ENCODE results near the gene GCSAM.

GCSAM gene

GRCh38 chr3:112117841-112118571 lies 15.0 kb downstream of the GCSAM start:
- Histone ChIP-seq H3K27me3 (ENCODE audit: insufficient read depth, low read length, poor library complexity, severe bottlenecking) (no peaks in the 10 kb centered on the region), H3K36me3 (ENCODE audit: insufficient read depth, low read length) (no peaks in the 10 kb centered on the region), H3K4me1 (ENCODE audit: insufficient read depth, low read length, poor library complexity, severe bottlenecking) (peaks cover 49% of the 10 kb centered on the region), H3K4me2 (ENCODE audit: low read depth, low read length, poor library complexity, severe bottlenecking) (no peak overlapping the region), H4K20me1 (ENCODE audit: insufficient read depth, low read length, poor library complexity, severe bottlenecking) (no peaks in the 10 kb centered on the region), H3K79me2 (ENCODE audit: insufficient read depth, low read length) (no peaks in the 10 kb centered on the region), H3K9ac (ENCODE audit: low read depth, low read length, poor library complexity, severe bottlenecking) (no peak overlapping the region), H3F3A (ENCODE audit: low read depth) (no peaks in the 10 kb centered on the region), H3K9me3 (ENCODE audit: insufficient read depth, low read depth, low read length) (no peaks in the 10 kb centered on the region), H2AFZ (ENCODE audit: low read length) (no peak overlapping the region), H3K4me3 (ENCODE audit: low read length, poor library complexity, severe bottlenecking) (no peak overlapping the region), H3K9me2 (replicated peaks; ENCODE audit: low read depth, low read length) (no peaks in the 10 kb centered on the region)
- no peak for TF ChIP-seq EZH2phosphoT487 (IDR thresholded peaks at IDR 0.05; ENCODE audit: borderline replicate concordance)
- TF ChIP-seq, protein P1, sequence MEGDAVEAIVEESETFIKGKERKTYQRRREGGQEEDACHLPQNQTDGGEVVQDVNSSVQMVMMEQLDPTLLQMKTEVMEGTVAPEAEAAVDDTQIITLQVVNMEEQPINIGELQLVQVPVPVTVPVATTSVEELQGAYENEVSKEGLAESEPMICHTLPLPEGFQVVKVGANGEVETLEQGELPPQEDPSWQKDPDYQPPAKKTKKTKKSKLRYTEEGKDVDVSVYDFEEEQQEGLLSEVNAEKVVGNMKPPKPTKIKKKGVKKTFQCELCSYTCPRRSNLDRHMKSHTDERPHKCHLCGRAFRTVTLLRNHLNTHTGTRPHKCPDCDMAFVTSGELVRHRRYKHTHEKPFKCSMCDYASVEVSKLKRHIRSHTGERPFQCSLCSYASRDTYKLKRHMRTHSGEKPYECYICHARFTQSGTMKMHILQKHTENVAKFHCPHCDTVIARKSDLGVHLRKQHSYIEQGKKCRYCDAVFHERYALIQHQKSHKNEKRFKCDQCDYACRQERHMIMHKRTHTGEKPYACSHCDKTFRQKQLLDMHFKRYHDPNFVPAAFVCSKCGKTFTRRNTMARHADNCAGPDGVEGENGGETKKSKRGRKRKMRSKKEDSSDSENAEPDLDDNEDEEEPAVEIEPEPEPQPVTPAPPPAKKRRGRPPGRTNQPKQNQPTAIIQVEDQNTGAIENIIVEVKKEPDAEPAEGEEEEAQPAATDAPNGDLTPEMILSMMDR (conservative IDR thresholded peaks at IDR 0.05; ENCODE audit: low read length), result peak; percentile 48

- Histone ChIP-seq H3F3A (ENCODE audit: low read depth) (no peaks in the 10 kb centered on the region), H3K4me3 (ENCODE audit: low read length, poor library complexity, severe bottlenecking) (no peak overlapping the region)
Measured at GRCh38 chr3:112117415-112117814, 15.6 kb downstream of the GCSAM start.

DNA sequence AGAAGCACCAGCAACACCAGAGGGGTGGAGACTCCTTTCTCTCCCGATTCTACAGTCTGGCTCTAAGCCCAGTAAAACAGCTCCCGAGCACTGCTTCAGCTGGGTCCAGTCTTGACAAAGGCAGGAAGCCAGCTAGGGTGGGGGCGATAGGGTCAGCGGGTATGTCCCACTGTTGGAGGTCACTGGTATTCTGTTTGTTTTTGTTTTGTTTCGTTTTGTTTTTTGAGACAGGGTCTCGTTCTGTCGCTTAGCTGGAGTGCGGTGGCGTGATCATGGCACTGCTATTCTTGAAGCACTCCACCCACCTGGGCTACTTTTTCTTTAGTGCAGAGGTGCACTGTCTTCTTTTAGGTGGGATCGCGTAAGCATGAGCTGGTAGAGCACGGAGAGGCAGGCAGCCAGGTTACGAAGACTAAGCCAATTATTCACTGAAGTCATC lies 16.3 kb downstream of the GCSAM start:
- Histone ChIP-seq H3K27me3 (ENCODE audit: insufficient read depth, low read length, poor library complexity, severe bottlenecking) (no peaks in the 10 kb centered on the region), H3K79me2 (ENCODE audit: insufficient read depth, low read length) (no peaks in the 10 kb centered on the region), H3K9ac (ENCODE audit: low read depth, low read length, poor library complexity, severe bottlenecking) (no peak overlapping the region)

More at GRCh38 chr3:112117415-112117814, 15.6 kb downstream of the GCSAM start:
- no peak overlapping the region for H2AFZ ChIP-seq (ENCODE audit: low read length)
- no peak overlapping the region for H3K4me2 ChIP-seq (ENCODE audit: low read depth, low read length, poor library complexity, severe bottlenecking)
- no peaks in the 10 kb centered on the region for H3K27me3 ChIP-seq (ENCODE audit: insufficient read depth, low read length, poor library complexity, severe bottlenecking)
- H3K79me2 ChIP-seq (ENCODE audit: insufficient read depth, low read length), result no peaks in the 10 kb centered on the region
- TF ChIP-seq, protein P1 (conservative IDR thresholded peaks at IDR 0.05; ENCODE audit: low read length), result no peak
- no peak for TF ChIP-seq EZH2phosphoT487 (IDR thresholded peaks at IDR 0.05; ENCODE audit: borderline replicate concordance)
- no peaks in the 10 kb centered on the region for H3K9me3 ChIP-seq (ENCODE audit: insufficient read depth, low read depth, low read length)
- no peaks in the 10 kb centered on the region for H3K9me2 ChIP-seq (replicated peaks; ENCODE audit: low read depth, low read length)
- peaks cover 49% of the 10 kb centered on the region for H3K4me1 ChIP-seq (ENCODE audit: insufficient read depth, low read length, poor library complexity, severe bottlenecking)
- no peaks in the 10 kb centered on the region for H4K20me1 ChIP-seq (ENCODE audit: insufficient read depth, low read length, poor library complexity, severe bottlenecking)
- H3K36me3 ChIP-seq (ENCODE audit: insufficient read depth, low read length), result no peaks in the 10 kb centered on the region
- no peak overlapping the region for H3K9ac ChIP-seq (ENCODE audit: low read depth, low read length, poor library complexity, severe bottlenecking)

More for the DNA sequence above, 16.3 kb downstream of the GCSAM start:
- H3F3A ChIP-seq (ENCODE audit: low read depth), result no peaks in the 10 kb centered on the region
- no peak overlapping the region for H2AFZ ChIP-seq (ENCODE audit: low read length)
- H3K9me2 ChIP-seq (replicated peaks; ENCODE audit: low read depth, low read length), result no peaks in the 10 kb centered on the region
- H4K20me1 ChIP-seq (ENCODE audit: insufficient read depth, low read length, poor library complexity, severe bottlenecking), result no peaks in the 10 kb centered on the region
- no peak overlapping the region for H3K4me2 ChIP-seq (ENCODE audit: low read depth, low read length, poor library complexity, severe bottlenecking)
- H3K36me3 ChIP-seq (ENCODE audit: insufficient read depth, low read length), result no peaks in the 10 kb centered on the region
- TF ChIP-seq, protein P1 (conservative IDR thresholded peaks at IDR 0.05; ENCODE audit: low read length), result no peak
- no peak for TF ChIP-seq EZH2phosphoT487 (IDR thresholded peaks at IDR 0.05; ENCODE audit: borderline replicate concordance)
- no peaks in the 10 kb centered on the region for H3K9me3 ChIP-seq (ENCODE audit: insufficient read depth, low read depth, low read length)
- H3K4me1 ChIP-seq (ENCODE audit: insufficient read depth, low read length, poor library complexity, severe bottlenecking), result peaks cover 45% of the 10 kb centered on the region
- H3K4me3 ChIP-seq (ENCODE audit: low read length, poor library complexity, severe bottlenecking), result no peak overlapping the region

All from Loucy (cell line).